ENCODE results near the gene SLC7A10.

- no peak for TF ChIP-seq CTCF (IDR thresholded peaks at IDR 0.05; ENCODE audit: low read depth, low read length)
- TF ChIP-seq EZH2phosphoT487 (IDR thresholded peaks at IDR 0.05; ENCODE audit: low read depth), result no peak
Observed at GRCh38 chr19:33193865-33194362, 31.7 kb downstream of the SLC7A10 start, which contains the start of gene LRP3.

Measured in OCI-LY3 (cell line).